Measurements from ENCODE around the gene MT1M.
A peak's percentile ranks its signal among the peaks of the same experiment; 100 is the strongest.
"Not testable (repeated sequence)": the region's sequence is repeated elsewhere in the genome, so short reads cannot be mapped to it uniquely, and the experiment has no call there.

The MT1M gene

DNA sequence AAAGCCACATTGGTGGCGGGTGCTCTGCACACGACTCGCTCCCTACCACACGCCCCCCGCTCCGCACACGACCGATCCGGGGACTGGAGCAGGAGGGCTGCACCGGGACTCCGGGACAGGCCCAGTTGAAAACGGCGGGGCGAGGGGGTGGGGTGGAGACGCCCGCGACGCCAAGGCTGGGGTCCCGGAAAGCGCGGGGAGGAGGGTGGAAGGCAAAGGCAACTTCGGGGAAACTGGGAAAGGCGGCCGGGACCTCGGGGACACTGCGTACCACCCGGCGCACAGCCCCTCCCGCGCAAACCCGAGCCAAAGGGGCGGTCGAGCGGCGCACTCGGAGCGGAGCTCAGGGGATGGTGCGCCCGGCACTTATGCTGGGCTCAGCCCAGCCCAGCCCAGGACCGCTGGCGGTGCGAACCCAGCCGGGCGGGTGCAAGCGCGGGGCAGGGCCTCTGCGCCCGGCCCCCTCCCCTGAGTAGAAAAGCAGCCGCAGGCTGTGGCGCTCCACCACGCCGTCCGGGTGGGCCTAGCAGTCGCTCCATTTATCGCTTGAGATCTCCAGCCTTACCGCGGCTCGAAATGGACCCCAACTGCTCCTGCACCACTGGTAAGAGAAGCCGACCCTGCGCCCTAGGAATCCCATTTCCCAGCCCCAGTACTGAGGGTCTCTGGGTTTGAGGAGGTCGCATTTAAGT lies at the start of gene MT1M:
TSS of gene MT1M (plus strand) at position 504 of the 692 bp plus-strand sequence. CDS start at position 577, 73 bp downstream.
- no peak for DNase-seq (ENCODE audit: low read depth)
- peak within 1 kb of the TSS; percentile 50 for H3K4me3 ChIP-seq (ENCODE audit: control insufficient read depth, low read depth, low read length)
- TF ChIP-seq, protein P1, sequence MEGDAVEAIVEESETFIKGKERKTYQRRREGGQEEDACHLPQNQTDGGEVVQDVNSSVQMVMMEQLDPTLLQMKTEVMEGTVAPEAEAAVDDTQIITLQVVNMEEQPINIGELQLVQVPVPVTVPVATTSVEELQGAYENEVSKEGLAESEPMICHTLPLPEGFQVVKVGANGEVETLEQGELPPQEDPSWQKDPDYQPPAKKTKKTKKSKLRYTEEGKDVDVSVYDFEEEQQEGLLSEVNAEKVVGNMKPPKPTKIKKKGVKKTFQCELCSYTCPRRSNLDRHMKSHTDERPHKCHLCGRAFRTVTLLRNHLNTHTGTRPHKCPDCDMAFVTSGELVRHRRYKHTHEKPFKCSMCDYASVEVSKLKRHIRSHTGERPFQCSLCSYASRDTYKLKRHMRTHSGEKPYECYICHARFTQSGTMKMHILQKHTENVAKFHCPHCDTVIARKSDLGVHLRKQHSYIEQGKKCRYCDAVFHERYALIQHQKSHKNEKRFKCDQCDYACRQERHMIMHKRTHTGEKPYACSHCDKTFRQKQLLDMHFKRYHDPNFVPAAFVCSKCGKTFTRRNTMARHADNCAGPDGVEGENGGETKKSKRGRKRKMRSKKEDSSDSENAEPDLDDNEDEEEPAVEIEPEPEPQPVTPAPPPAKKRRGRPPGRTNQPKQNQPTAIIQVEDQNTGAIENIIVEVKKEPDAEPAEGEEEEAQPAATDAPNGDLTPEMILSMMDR (IDR thresholded peaks at IDR 0.05; ENCODE audit: control insufficient read depth, insufficient read depth, low read depth, low read length, missing control alignments), result no peak

DNA sequence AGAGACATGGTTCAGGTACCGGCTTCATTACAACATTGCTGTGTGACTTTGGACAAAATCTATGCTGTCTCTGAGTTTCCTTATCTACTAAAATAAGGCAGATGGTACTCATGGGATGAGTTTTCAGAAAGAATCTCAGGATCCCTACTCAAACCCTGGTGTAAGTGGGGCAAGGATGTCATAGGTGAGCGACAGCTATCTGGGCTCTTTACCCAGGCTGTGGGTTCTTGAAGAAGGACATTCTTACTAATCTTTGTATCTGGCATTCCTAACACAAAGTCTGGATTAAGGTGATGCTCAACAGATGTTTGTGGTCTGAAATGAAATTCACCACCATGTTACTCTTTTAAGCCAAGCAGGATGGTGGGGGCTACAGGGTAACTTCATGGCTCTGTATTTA lies 49.5 kb upstream of the MT1M start:
- H3K4me3 ChIP-seq (ENCODE audit: control insufficient read depth, low read depth, low read length), result not testable (repeated sequence)

DNA sequence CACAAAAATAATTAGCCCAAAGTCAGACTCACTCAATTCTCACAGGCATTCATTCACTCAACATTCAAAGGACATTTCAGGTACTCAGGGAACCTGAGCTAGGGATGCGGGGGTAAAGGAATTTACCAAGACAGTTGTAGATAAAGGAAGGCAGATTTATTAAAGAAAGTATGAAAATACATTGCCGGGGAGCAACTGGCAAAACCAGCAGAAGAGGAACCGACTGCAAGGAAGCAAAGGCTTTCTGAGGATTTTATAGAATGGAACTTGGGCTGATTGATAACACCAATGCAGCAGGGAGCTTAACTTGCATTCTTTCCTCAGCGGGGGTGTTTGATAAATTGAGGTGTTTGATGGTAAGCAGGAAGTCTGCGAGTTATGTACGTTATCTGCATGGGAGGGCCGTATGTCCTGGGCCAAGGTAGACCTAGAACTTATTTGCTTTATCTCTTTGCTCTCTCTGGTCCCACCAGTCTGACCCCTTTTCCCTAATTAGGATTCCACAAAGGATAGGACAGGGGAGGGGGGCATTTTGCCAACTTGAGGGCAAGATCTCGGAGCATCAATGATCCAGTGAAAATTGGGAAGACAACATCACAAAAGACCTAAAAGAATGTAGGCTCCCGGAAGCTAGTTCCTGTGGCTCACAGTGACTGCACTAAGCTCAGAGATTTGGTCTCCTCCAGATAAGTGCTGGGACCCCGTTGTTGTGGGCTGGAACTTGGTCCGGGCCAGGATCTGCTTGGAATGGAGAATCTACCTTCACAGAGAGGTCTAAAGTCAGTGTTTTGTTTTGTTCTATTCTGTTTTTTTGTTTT lies 48.9 kb upstream of the MT1M start:
- no peak for DNase-seq (ENCODE audit: low read depth)
- no peak overlapping the region for H3K4me3 ChIP-seq (ENCODE audit: control insufficient read depth, low read depth, low read length)
- TF ChIP-seq, protein P1 (IDR thresholded peaks at IDR 0.05; ENCODE audit: control insufficient read depth, insufficient read depth, low read depth, low read length, missing control alignments), result no peak

More for the DNA sequence above, 49.5 kb upstream of the MT1M start:
- DNase-seq (ENCODE audit: low read depth), result not testable (repeated sequence)

DNA sequence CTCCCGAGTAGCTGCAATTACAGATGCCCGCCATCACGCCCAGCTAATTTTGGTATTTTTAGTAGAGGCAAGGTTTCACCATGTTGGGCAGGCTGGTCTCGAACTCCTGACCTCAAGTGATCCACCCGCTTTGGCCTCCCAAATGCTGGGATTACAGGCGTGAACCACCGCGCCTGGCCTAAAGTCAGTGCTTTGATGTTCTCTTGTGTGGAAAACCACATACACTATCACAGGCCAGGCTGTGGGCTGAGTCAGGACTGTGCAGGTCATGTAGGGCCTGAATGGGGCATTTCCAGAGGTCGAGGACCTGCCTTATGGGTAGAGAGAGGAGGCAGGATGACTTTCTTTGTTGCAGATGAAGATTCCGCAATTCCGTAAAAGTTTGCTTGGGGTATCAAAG lies 48.2 kb upstream of the MT1M start:
- TF ChIP-seq, protein P1 (IDR thresholded peaks at IDR 0.05; ENCODE audit: control insufficient read depth, insufficient read depth, low read depth, low read length, missing control alignments), result no peak
- no peak overlapping the region for H3K4me3 ChIP-seq (ENCODE audit: control insufficient read depth, low read depth, low read length)
- no peak for DNase-seq (ENCODE audit: low read depth)

DNA sequence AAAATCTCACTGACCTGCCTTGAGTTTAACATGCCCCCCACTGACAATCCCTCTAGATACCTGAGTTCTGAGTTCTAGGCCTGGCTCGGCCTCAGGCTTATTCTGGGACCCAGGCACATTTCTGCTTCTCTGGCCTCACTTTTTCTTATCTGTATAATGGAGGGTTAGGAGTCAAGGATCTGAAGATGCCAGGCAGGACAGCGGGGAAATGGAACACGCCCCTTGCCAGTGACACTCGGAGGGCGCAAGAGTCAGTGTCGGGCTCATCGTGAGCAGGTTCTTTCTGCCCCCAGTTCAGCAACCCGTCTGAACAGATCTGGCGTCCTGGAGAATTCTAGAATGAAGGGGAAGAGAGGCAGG lies 43.7 kb upstream of the MT1M start:
- TF ChIP-seq, protein P1 (IDR thresholded peaks at IDR 0.05; ENCODE audit: control insufficient read depth, insufficient read depth, low read depth, low read length, missing control alignments), result no peak
- H3K4me3 ChIP-seq (ENCODE audit: control insufficient read depth, low read depth, low read length), result peak overlapping the region; percentile 28
- DNase-seq (ENCODE audit: low read depth), result no peak

DNA sequence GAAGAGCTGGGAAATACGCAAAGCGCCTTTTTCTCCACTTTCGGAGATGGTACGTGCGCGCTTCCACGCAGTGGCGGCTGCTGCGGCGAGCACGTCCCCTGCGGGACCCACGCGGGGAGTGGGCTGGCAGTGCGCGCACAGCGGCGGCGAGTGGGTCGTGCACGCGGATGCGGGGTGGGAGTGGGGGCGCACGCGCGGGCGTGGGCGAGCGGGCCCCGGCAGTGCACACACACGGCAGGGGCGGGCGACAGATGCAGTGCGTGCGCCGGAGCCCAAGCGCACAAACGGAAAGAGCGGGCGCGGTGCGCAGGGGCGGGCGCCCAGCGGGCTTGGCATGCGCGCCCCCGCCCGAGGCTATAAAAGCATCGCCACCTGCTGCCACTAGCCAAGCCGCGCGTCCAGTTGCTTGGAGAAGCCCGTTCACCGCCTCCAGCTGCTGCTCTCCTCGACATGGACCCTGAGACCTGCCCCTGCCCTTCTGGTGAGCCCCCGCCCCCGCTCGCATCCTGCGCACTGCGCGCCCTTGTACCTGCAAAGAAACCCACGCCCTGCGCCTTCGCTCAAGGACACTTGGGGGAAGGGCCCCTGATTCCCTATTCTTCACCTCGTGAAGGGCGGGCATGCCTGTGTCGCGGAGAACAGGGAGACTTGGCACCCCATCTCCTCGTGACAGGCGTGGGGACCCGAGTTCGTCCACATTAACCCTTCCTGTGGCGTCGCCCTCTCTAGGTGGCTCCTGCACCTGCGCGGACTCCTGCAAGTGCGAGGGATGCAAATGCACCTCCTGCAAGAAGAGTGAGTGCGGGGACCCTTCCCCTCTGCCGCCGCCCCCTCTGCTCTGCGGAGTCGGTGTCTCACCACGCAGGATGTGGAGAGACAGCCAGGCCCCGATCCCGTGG lies 43.1 kb upstream of the MT1M start, which contains the start of gene MT3:
TSS of gene MT3 (plus strand) at position 388 of the 899 bp plus-strand sequence. CDS start at position 451, 63 bp downstream.
- TF ChIP-seq, protein P1 (IDR thresholded peaks at IDR 0.05; ENCODE audit: control insufficient read depth, insufficient read depth, low read depth, low read length, missing control alignments), result no peak
- peak within 1 kb of the TSS; percentile 28 for H3K4me3 ChIP-seq (ENCODE audit: control insufficient read depth, low read depth, low read length)
- DNase-seq (ENCODE audit: low read depth), result no peak

Data from AG09309 (cell line).